K562 (cell line): ENCODE data around the gene DPP9. TPM values are rescaled to one million over a fixed set of nuclear protein-coding genes. Genes with fewer than 3 reads are reported as not detected.

Experiments used
- ATAC-seq: fragments of 200-7000 bp; cut with Tn5 transposase; 3 replicates; pipeline ENCODE4 v1.9.1; 2020; ENCODE audit warnings: moderate library complexity
- BruUV-seq: library from RNA; stranded (reverse); fragments of 400-500 nt; replicated peaks from 2 replicates; lab custom pipeline; 2021; lab: Mats Ljungman, UMichigan
- CTCF ChIA-PET: fragments of 300-600 bp; formaldehyde crosslinking; extraction: SDS; loops from one replicate; lab custom pipeline; 2021; ENCODE audit warnings: low intra/inter-chr PET ratio; lab: Yijun Ruan, JAX
- POLR2A ChIA-PET: fragments of 300-600, 350-650 bp; sonication (Branson Sonifier 250); formaldehyde crosslinking; extraction: SDS; loops from one replicate; lab custom pipeline; 2021; ENCODE audit warnings: antibody characterized with exemption, inconsistent platforms; lab: Yijun Ruan, JAX
- DNase-seq, 4 experiments: peaks; one replicate each; pipeline versions ENCODE4 v3.0.0 to v3.0.0-alpha.2; 2011 to 2018; ENCODE audit warnings: low spot score in 3 of 4, mixed read lengths in 3 of 4; ENCODE audit errors: extremely low read depth in 1 of 4
- FAIRE-seq: peaks from 2 replicates; lab custom pipeline; 2011; peaks lifted over from hg19 to GRCh38; lab: Jason Lieb, UNC
- H2AFZ ChIP-seq: 2 replicates; pipeline ENCODE4 v1.6.0; 2011; ENCODE audit warnings: low read depth, low read length, control low read depth, inconsistent platforms
- H3K27ac ChIP-seq: fragments of 200-600 bp; 3 replicates; pipeline ENCODE4 v1.8.0; 2011; ENCODE audit warnings: low read depth, mild to moderate bottlenecking, control low read depth, inconsistent platforms, low read length, moderate library complexity, mixed read lengths; ENCODE audit errors: extremely low read depth
- H3K27me3 ChIP-seq, 2 experiments: fragments of 300-600 bp in 1 of 2; 2 replicates in 1 of 2; 3 replicates in 1 of 2; pipeline versions ENCODE4 v1.6.0 to v1.8.0; 2011; ENCODE audit warnings: inconsistent platforms in 2 of 2, low read length in 2 of 2, mild to moderate bottlenecking in 1 of 2, mixed read lengths in 1 of 2, moderate library complexity in 1 of 2; ENCODE audit not compliant: control insufficient read depth in 2 of 2, insufficient read depth in 2 of 2
- H3K36me3 ChIP-seq: fragments of 300-600 bp; 3 replicates; pipeline ENCODE4 v1.8.0; 2011; ENCODE audit warnings: mild to moderate bottlenecking, low read length, inconsistent platforms; ENCODE audit not compliant: control insufficient read depth, insufficient read depth
- H3K4me1 ChIP-seq, 2 experiments: fragments of 200-600 bp in 1 of 2; replicated peaks in 1 of 2; 2 replicates in 1 of 2; 3 replicates in 1 of 2; pipeline versions ENCODE4 v1.5.1 to v1.8.0; 2011; ENCODE audit warnings: inconsistent platforms in 2 of 2, low read length in 2 of 2, mild to moderate bottlenecking in 1 of 2, mixed read lengths in 1 of 2, moderate library complexity in 1 of 2; ENCODE audit not compliant: control insufficient read depth in 2 of 2, insufficient read depth in 2 of 2
- H3K4me2 ChIP-seq: 2 replicates; pipeline ENCODE4 v1.6.1; 2011; ENCODE audit warnings: low read length, control low read depth, inconsistent platforms, mixed read lengths; ENCODE audit not compliant: insufficient read depth
- H3K4me3 ChIP-seq: fragments of 200-600 bp; sonication (generic), shearing (Covaris generic); 2 replicates; pipeline ENCODE4 v1.5.1; 2016; ENCODE audit warnings: control low read depth, inconsistent platforms
- H3K79me2 ChIP-seq: fragments of 200-600 bp; 3 replicates; pipeline ENCODE4 v1.8.0; 2011; ENCODE audit warnings: low read length, inconsistent platforms; ENCODE audit not compliant: control insufficient read depth, insufficient read depth
- H3K9ac ChIP-seq, 2 experiments: 2 replicates each; pipeline versions ENCODE4 v1.6.0 to v1.6.1; 2011; ENCODE audit warnings: low read depth in 2 of 2, low read length in 2 of 2, control low read depth in 1 of 2, inconsistent platforms in 1 of 2, mild to moderate bottlenecking in 1 of 2, mixed read lengths in 1 of 2; ENCODE audit not compliant: insufficient read depth in 1 of 2
- H3K9me1 ChIP-seq: one replicate; pipeline ENCODE4 v1.6.0; 2011; ENCODE audit warnings: inconsistent platforms, mild to moderate bottlenecking, low read length, moderate library complexity; ENCODE audit not compliant: control insufficient read depth, insufficient read depth
- H3K9me3 ChIP-seq: replicated peaks from 2 replicates; pipeline ENCODE4 v1.5.1; 2011; ENCODE audit warnings: low read depth, low read length, inconsistent platforms; ENCODE audit not compliant: control insufficient read depth, insufficient read depth
- H4K20me1 ChIP-seq: replicated peaks from 2 replicates; pipeline ENCODE4 v1.6.1; 2011; ENCODE audit warnings: low read length, inconsistent platforms, mixed read lengths; ENCODE audit not compliant: control insufficient read depth, insufficient read depth
- ARHGAP35 ChIP-seq: fragments of 450-650 bp; IDR thresholded peaks from 2 replicates; pipeline ENCODE4 v1.6.1; 2018; ENCODE audit not compliant: partially characterized antibody
- CREBBP ChIP-seq: IDR thresholded peaks from one replicate; pipeline ENCODE4 v1.6.1; 2012; ENCODE audit warnings: low read depth, mild to moderate bottlenecking, control low read depth, inconsistent platforms, low read length
- EZH2 ChIP-seq: IDR thresholded peaks from 2 replicates; pipeline ENCODE4 v1.6.1; 2012; ENCODE audit warnings: low read depth, mild to moderate bottlenecking, inconsistent platforms, low read length, borderline replicate concordance
- FOXA3 ChIP-seq, 2 experiments: fragments of 450-650 bp in 1 of 2; sonication (generic) in 1 of 2; formaldehyde crosslinking; IDR thresholded peaks in 1 of 2; conservative IDR thresholded peaks in 1 of 2; 2 replicates each; pipeline versions ENCODE4 v1.4.0 to v1.8.0; 2020 to 2022; ENCODE audit warnings: mild to moderate bottlenecking in 2 of 2, missing genetic modification reagents in 1 of 2
- GATA2 ChIP-seq: sonication (generic); formaldehyde crosslinking; IDR thresholded peaks from 2 replicates; pipeline ENCODE4 v1.4.0; 2020; ENCODE audit warnings: mild to moderate bottlenecking, missing genetic modification reagents
- HDAC6 ChIP-seq: IDR thresholded peaks from 2 replicates; pipeline ENCODE4 v1.6.1; 2012; ENCODE audit warnings: low read depth, mild to moderate bottlenecking, control low read depth, inconsistent platforms, low read length, moderate library complexity
- MAFK ChIP-seq: IDR thresholded peaks from 2 replicates; pipeline ENCODE4 v1.6.1; 2011; ENCODE audit warnings: low read length, improper control_type of control experiment
- MTA3 ChIP-seq: fragments of 450-650 bp; formaldehyde crosslinking; IDR thresholded peaks from 2 replicates; pipeline ENCODE4 v1.6.1; 2017; ENCODE audit warnings: mild to moderate bottlenecking, borderline replicate concordance
- NFIX ChIP-seq: fragments of 250-450 bp; sonication (Bioruptor Pico); IDR thresholded peaks from 2 replicates; pipeline ENCODE4 v1.4.0; 2020; ENCODE audit warnings: low read depth, mild to moderate bottlenecking, moderate library complexity
- POLR2A ChIP-seq: fragments of 450-650 bp; conservative IDR thresholded peaks from 2 replicates; pipeline ENCODE4 v1.6.1; 2016
- RCOR1 ChIP-seq, 2 experiments: IDR thresholded peaks; 2 replicates each; pipeline ENCODE4 v1.6.1; 2012; ENCODE audit warnings: low read depth in 2 of 2, low read length in 2 of 2, borderline replicate concordance in 1 of 2, improper control_type of control experiment in 1 of 2
- RNF2 ChIP-seq: sonication (generic); IDR thresholded peaks from 2 replicates; pipeline ENCODE4 v1.6.1; 2016
- STAG1 ChIP-seq: sonication (generic); formaldehyde crosslinking; IDR thresholded peaks from 2 replicates; pipeline ENCODE4 v1.5.0; 2020; ENCODE audit warnings: missing genetic modification reagents, borderline replicate concordance
- ZNF134 ChIP-seq: fragments of 250-450 bp; sonication (Bioruptor Pico); conservative IDR thresholded peaks from 2 replicates; pipeline ENCODE4 v1.4.0; 2020
- ZNF212 ChIP-seq: fragments of 450-650 bp; formaldehyde crosslinking; IDR thresholded peaks from 2 replicates; pipeline ENCODE4 v1.4.0; 2020; ENCODE audit warnings: mild to moderate bottlenecking
- ZNF347 ChIP-seq: fragments of 450-650 bp; formaldehyde crosslinking; IDR thresholded peaks from 2 replicates; pipeline ENCODE4 v1.4.0; 2020; ENCODE audit warnings: low read depth, mild to moderate bottlenecking, moderate library complexity
- ZNF655 ChIP-seq: fragments of 250-450 bp; sonication (Bioruptor Pico); IDR thresholded peaks from 2 replicates; pipeline ENCODE4 v1.5.0; 2021
- WGBS: fragments of 100-300 bp; shearing (Covaris generic); methylation state at CpG from one replicate; pipeline ENCODE4 v1.1.6; 2016; ENCODE audit warnings: low coverage, mixed read lengths; ENCODE audit not compliant: insufficient coverage; ENCODE audit errors: missing lambda C conversion rate; 5-methylcytosine and 5-hydroxymethylcytosine counted together
- in situ Hi-C: fragments of 300-500 bp; cut with MboI; formaldehyde crosslinking; loops from 4 replicates; pipeline ENCODE4 v1.15.0; 2018; ENCODE audit warnings: inconsistent platforms, mixed read lengths
- intact Hi-C: fragments of 100-400 bp; cut with micrococcal nuclease; formaldehyde crosslinking; loops from 2 replicates; pipeline ENCODE4 v1.14.2; 2022
- polyA plus RNA-seq, 8 experiments: library from polyadenylated mRNA; depleted of rRNA in 4 of 8; stranded (reverse) in 5 of 8; unstranded in 3 of 8; fragments of >200 nt; fragmentation: Nextera tagmentation in 2 of 8; fragmentation: Illumina TruSeq in 1 of 8; extraction: Ambion mirVana in 2 of 8; extraction: Trizol in 1 of 8; gene quantifications; 2 replicates each; pipeline versions ENCODE4 v1.2.1 to v1.2.3, GENCODE V29; 2011 to 2014; ENCODE audit warnings: inconsistent platforms in 1 of 8, missing spikeins in 1 of 8
- total RNA-seq, 7 experiments: library from RNA; depleted of rRNA in 6 of 7; stranded (reverse); fragments of >200 nt in 6 of 7; fragmentation: Illumina TruSeq in 2 of 7; extraction: Trizol in 2 of 7; gene quantifications; 2 replicates each; pipeline versions ENCODE4 v1.2.1 to v1.2.3, GENCODE V29; 2011 to 2021; ENCODE audit warnings: low replicate concordance in 1 of 7

Gene DPP9
- total and polyA plus RNA-seq, 9 of the 15 experiments (the other 6 are each of a cell fraction or from before 2014, with no cell fraction given), result 0.90 to 66.7 (median 24.5) TPM

GRCh38 chr19:4704317-4704673 is 19.3 kb downstream of the DPP9 start:
- intact Hi-C loops (no loop called here), in situ Hi-C loops (no loop called here)
- WGBS, result 93% methylated on average over 8 of the region's 9 CpGs
- Histone ChIP-seq H3K4me2 (no peak overlapping the region), H3K36me3 (peaks cover 75% of the 10 kb centered on the region; the same call in 2 of the 3 replicates), H3K27me3 (no peaks in the 10 kb centered on the region), H3K9me1 (no peaks in the 10 kb centered on the region), H3K9me3 (no peaks in the 10 kb centered on the region), H3K4me1 (peaks cover 0 to 13% of the 10 kb centered on the region in 2 experiments; a peak in 1 of 5 replicates), H2AFZ (no peak overlapping the region), H3K79me2 (no peaks in the 10 kb centered on the region), H4K20me1 (no peaks in the 10 kb centered on the region), H3K9ac (peak overlapping the region in 1 of 2 experiments; percentile 20; a peak in 1 of 4 replicates), H3K4me3 (no peak overlapping the region), H3K27ac (no peak overlapping the region)
- ChIA-PET POLR2A (no interaction called here), CTCF (no interaction called here)
- ATAC-seq, result no peak
- DNase-seq, result no peak
- no TSS peak for BruUV-seq
- no peak for TF ChIP-seq GATA2 (CRISPR knock-in tag)
- no peak for TF ChIP-seq RNF2
- TF ChIP-seq ZNF655 (CRISPR knock-in tag), result no peak
- TF ChIP-seq ZNF347 (CRISPR knock-in tag), result no peak
- no peak for TF ChIP-seq RCOR1 (IDR thresholded peaks at IDR 0.05; ENCODE audit: borderline replicate concordance in 1 of 2, low read depth in 2 of 2, low read length in 2 of 2)
- TF ChIP-seq MAFK, result no peak
- TF ChIP-seq ARHGAP35, result no peak
- no peak for TF ChIP-seq FOXA3 (CRISPR knock-in tag; conservative IDR thresholded peaks at IDR 0.05 in 1 of 2, IDR thresholded peaks at IDR 0.05 in 1 of 2)
- no peak for TF ChIP-seq CREBBP
- TF ChIP-seq NFIX, result no peak
- TF ChIP-seq HDAC6, result no peak
- no peak for TF ChIP-seq MTA3
- no peak for TF ChIP-seq ZNF134 (CRISPR knock-in tag)
- TF ChIP-seq POLR2A, result no peak
- no peak for TF ChIP-seq STAG1
- no peak for TF ChIP-seq EZH2
- TF ChIP-seq ZNF212 (CRISPR knock-in tag), result no peak
- no peak for FAIRE-seq
